Esophagus muscularis mucosa (tissue), 2 donors: ENCODE results near the gene CFAP410.

Experiments used
- EP300 ChIP-seq: sonication (generic); formaldehyde crosslinking; IDR thresholded peaks from one replicate; pipeline ENCODE4 v1.6.1; 2017; ENCODE audit warnings: antibody characterized with exemption
- POLR2A ChIP-seq: fragments of 450-650 bp; IDR thresholded peaks from one replicate; pipeline ENCODE4 v1.6.1; 2017; ENCODE audit warnings: antibody characterized with exemption, moderate library complexity, mild to moderate bottlenecking, low read depth

GRCh38 chr21:44317241-44317782 is 21.9 kb downstream of the CFAP410 start:
- TF ChIP-seq EP300 (no peak), POLR2A (no peak)
